ENCODE results near the gene ACVR1C. TPM values are rescaled to one million over a fixed set of nuclear protein-coding genes. Genes with fewer than 3 reads are reported as not detected.

The ACVR1C gene
- total and polyA plus RNA-seq, 2 of the 4 experiments (the other 2 are of a cell fraction), result 0.07 to 0.18 TPM

DNA sequence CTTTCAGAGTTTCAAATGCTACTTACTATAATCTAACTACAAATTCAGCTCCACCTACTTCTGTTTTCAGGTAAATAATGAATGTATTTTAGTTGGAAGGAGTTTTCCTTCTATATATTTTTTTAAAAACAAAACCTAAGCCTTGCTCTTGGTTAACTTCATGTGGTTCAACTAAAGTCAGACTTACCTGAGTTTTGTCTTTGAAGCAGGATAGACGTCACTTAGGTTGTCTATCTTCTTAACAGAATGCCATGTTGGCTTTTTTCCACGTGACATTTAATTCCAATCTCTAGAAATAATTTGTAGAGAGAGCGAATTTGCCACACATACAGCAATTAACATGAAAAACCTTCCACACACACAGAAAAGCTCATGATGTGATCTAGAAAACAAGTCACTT lies 140.9 kb downstream of the ACVR1C start:
- no peak overlapping the region for H3K4me3 ChIP-seq (ENCODE audit: insufficient read depth, low read depth, low read length)
- DNase-seq, result no peak
- no peak overlapping the region for H3K56ac ChIP-seq (ENCODE audit: extremely low read depth, insufficient read depth, low read length)
- H2AK5ac ChIP-seq (ENCODE audit: low read depth, low read length), result no peak overlapping the region
- no CpG with 5 or more reads among the region's 3 CpGs for WGBS, 2 experiments (ENCODE audit: extremely low coverage in 2 of 2, insufficient read length in 1 of 2)
- no peak overlapping the region for H2AK9ac ChIP-seq (replicated peaks; ENCODE audit: low read depth, low read length, poor library complexity)
- H2BK15ac ChIP-seq (ENCODE audit: low read depth, low read length), result no peak overlapping the region
- no peaks in the 10 kb centered on the region for H3K4me1 ChIP-seq (ENCODE audit: control insufficient read depth, insufficient read depth, low read length)
- ChIA-PET CTCF (interaction anchor here (1.2 kb wide), 1 partner anchor 15 kb away, joined by 3 read pairs; no protein-coding TSS in a partner anchor), POLR2A (ENCODE audit: unreplicated experiment) (interaction anchor here (0.6 kb wide), 1 partner anchor 65 kb away, joined by 6 read pairs; no protein-coding TSS in a partner anchor)
- H3K14ac ChIP-seq (replicated peaks; ENCODE audit: low read depth, low read length), result no peak overlapping the region
- no peaks in the 10 kb centered on the region for H3K9me1 ChIP-seq (ENCODE audit: insufficient read depth, low read length)
- H2AFZ ChIP-seq (replicated peaks; ENCODE audit: low read length, poor library complexity), result no peak overlapping the region
- H3K9me3 ChIP-seq (ENCODE audit: control insufficient read depth, insufficient read depth, low read length), result no peaks in the 10 kb centered on the region
- H3K18ac ChIP-seq (ENCODE audit: low read depth, low read length), result no peak overlapping the region
- H3K4ac ChIP-seq (ENCODE audit: low read depth, low read length), result no peak overlapping the region
- intact Hi-C loops (cut with micrococcal nuclease) (no loop called here), in situ Hi-C loops (cut with MboI; ENCODE audit: low sequenced_read_pairs) (loop anchor here (25.0 kb wide), 1 partner anchor 275 kb away; no protein-coding TSS in a partner anchor), dilution Hi-C loops (cut with HindIII; ENCODE audit: low sequenced_read_pairs, unreplicated experiment) (no loop called here)
- no peak overlapping the region for H4K91ac ChIP-seq (ENCODE audit: insufficient read depth, low read depth, low read length)
- H2BK120ac ChIP-seq (ENCODE audit: low read depth, low read length), result no peak overlapping the region
- H4K8ac ChIP-seq (ENCODE audit: low read depth in 2 of 2, low read length in 2 of 2), result no peak overlapping the region
- ATAC-seq (ENCODE audit: low read depth), result no peak
- no peaks in the 10 kb centered on the region for H3K36me3 ChIP-seq (ENCODE audit: control insufficient read depth, insufficient read depth, low read length)
- no peak for TF ChIP-seq NFE2L2 (IDR thresholded peaks at IDR 0.05; ENCODE audit: low read depth, low read length)
- no peak for TF ChIP-seq POLR2A (IDR thresholded peaks at IDR 0.05; ENCODE audit: low read depth, low read length)
- no peak for TF ChIP-seq CEBPB (IDR thresholded peaks at IDR 0.05; ENCODE audit: low read depth, low read length)
- no peak for TF ChIP-seq MAFK (IDR thresholded peaks at IDR 0.05; ENCODE audit: low read depth, low read length)
- no peak for TF ChIP-seq CHD1 (IDR thresholded peaks at IDR 0.05; ENCODE audit: low read depth, low read length)
- TF ChIP-seq, protein P1, sequence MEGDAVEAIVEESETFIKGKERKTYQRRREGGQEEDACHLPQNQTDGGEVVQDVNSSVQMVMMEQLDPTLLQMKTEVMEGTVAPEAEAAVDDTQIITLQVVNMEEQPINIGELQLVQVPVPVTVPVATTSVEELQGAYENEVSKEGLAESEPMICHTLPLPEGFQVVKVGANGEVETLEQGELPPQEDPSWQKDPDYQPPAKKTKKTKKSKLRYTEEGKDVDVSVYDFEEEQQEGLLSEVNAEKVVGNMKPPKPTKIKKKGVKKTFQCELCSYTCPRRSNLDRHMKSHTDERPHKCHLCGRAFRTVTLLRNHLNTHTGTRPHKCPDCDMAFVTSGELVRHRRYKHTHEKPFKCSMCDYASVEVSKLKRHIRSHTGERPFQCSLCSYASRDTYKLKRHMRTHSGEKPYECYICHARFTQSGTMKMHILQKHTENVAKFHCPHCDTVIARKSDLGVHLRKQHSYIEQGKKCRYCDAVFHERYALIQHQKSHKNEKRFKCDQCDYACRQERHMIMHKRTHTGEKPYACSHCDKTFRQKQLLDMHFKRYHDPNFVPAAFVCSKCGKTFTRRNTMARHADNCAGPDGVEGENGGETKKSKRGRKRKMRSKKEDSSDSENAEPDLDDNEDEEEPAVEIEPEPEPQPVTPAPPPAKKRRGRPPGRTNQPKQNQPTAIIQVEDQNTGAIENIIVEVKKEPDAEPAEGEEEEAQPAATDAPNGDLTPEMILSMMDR (conservative IDR thresholded peaks at IDR 0.05; ENCODE audit: low read depth, low read length), result no peak
- TF ChIP-seq BHLHE40 (IDR thresholded peaks at IDR 0.05; ENCODE audit: low read depth, low read length), result no peak
- TF ChIP-seq SMC3 (IDR thresholded peaks at IDR 0.05; ENCODE audit: low read depth, low read length), result no peak
- TF ChIP-seq, protein P2, sequence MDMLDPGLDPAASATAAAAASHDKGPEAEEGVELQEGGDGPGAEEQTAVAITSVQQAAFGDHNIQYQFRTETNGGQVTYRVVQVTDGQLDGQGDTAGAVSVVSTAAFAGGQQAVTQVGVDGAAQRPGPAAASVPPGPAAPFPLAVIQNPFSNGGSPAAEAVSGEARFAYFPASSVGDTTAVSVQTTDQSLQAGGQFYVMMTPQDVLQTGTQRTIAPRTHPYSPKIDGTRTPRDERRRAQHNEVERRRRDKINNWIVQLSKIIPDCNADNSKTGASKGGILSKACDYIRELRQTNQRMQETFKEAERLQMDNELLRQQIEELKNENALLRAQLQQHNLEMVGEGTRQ (IDR thresholded peaks at IDR 0.05; ENCODE audit: low read depth, low read length), result no peak
- TF ChIP-seq MAZ (IDR thresholded peaks at IDR 0.05; ENCODE audit: borderline replicate concordance, low read depth, low read length), result no peak
- TF ChIP-seq FOS (IDR thresholded peaks at IDR 0.05; ENCODE audit: low read depth, low read length), result no peak
- TF ChIP-seq, protein P3, sequence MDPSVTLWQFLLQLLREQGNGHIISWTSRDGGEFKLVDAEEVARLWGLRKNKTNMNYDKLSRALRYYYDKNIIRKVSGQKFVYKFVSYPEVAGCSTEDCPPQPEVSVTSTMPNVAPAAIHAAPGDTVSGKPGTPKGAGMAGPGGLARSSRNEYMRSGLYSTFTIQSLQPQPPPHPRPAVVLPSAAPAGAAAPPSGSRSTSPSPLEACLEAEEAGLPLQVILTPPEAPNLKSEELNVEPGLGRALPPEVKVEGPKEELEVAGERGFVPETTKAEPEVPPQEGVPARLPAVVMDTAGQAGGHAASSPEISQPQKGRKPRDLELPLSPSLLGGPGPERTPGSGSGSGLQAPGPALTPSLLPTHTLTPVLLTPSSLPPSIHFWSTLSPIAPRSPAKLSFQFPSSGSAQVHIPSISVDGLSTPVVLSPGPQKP (IDR thresholded peaks at IDR 0.05; ENCODE audit: borderline replicate concordance, low read depth, low read length), result no peak
- no peak for TF ChIP-seq MXI1 (IDR thresholded peaks at IDR 0.05; ENCODE audit: borderline replicate concordance, low read depth, low read length)
- TF ChIP-seq RAD21 (IDR thresholded peaks at IDR 0.05; ENCODE audit: low read length), result no peak
- TF ChIP-seq RCOR1 (IDR thresholded peaks at IDR 0.05; ENCODE audit: insufficient replicate concordance, low read length), result no peak
- no peak for TF ChIP-seq RFX5 (IDR thresholded peaks at IDR 0.05; ENCODE audit: low read depth, low read length)
- H4K20me1 ChIP-seq (ENCODE audit: insufficient read depth, low read length), result no peaks in the 10 kb centered on the region
- no peak overlapping the region for H3K27ac ChIP-seq (ENCODE audit: insufficient read depth, low read length)
- H3K27me3 ChIP-seq (ENCODE audit: control insufficient read depth, insufficient read depth, low read length), result peaks cover 2% of the 10 kb centered on the region
- no peak overlapping the region for H2BK20ac ChIP-seq (ENCODE audit: low read depth, low read length)
- H3K79me1 ChIP-seq (ENCODE audit: low read depth in 1 of 2, low read length in 2 of 2), result no peaks in the 10 kb centered on the region
- no TSS peak for BruUV-seq (replicated peaks)
- no peak overlapping the region for H3K4me2 ChIP-seq (ENCODE audit: low read depth, low read length)
- no peak overlapping the region for H3K9ac ChIP-seq (ENCODE audit: low read depth, low read length)
- no peak overlapping the region for H3K23ac ChIP-seq (ENCODE audit: low read depth, low read length)
- no peak overlapping the region for H2BK5ac ChIP-seq (ENCODE audit: low read depth, low read length, poor library complexity, severe bottlenecking)
- no peak overlapping the region for H4K5ac ChIP-seq (ENCODE audit: low read depth, low read length)

All from IMR-90 (cell line).